CD14-positive monocyte (primary cell): ENCODE results near the gene SYTL3. TPM values are rescaled to one million over a fixed set of nuclear protein-coding genes. Genes with fewer than 3 reads are reported as not detected.

Source experiments
- DNase-seq, 3 donors: peaks; one replicate each; pipeline ENCODE4 v3.0.0-alpha.2; 2011 to 2022
- H2AFZ ChIP-seq: 2 replicates; pipeline ENCODE4 v1.6.0; 2012; ENCODE audit warnings: mild to moderate bottlenecking, low read depth, low read length, inconsistent platforms; ENCODE audit not compliant: insufficient read depth, poor library complexity, severe bottlenecking
- H3K27ac ChIP-seq, 2 donors: 1 replicate in 1 of 2; 2 replicates in 1 of 2; pipeline ENCODE4 v1.5.1; 2012 to 2013; ENCODE audit warnings: low read length in 2 of 2, control low read depth in 1 of 2, inconsistent platforms in 1 of 2, low read depth in 1 of 2, mild to moderate bottlenecking in 1 of 2
- H3K27me3 ChIP-seq, 2 donors: one replicate each; pipeline versions ENCODE4 v1.6.0 to v1.6.1; 2011 to 2013; ENCODE audit warnings: low read length in 2 of 2; ENCODE audit not compliant: control insufficient read depth in 2 of 2, insufficient read depth in 2 of 2
- H3K36me3 ChIP-seq, 2 donors: replicated peaks in 1 of 2; 1 replicate in 1 of 2; 2 replicates in 1 of 2; pipeline versions ENCODE4 v1.5.1 to v1.6.1; 2012 to 2013; ENCODE audit warnings: low read length in 2 of 2, control low read depth in 1 of 2, inconsistent platforms in 1 of 2, mild to moderate bottlenecking in 1 of 2; ENCODE audit not compliant: insufficient read depth in 2 of 2, control insufficient read depth in 1 of 2
- H3K4me1 ChIP-seq, 2 donors: 1 replicate in 1 of 2; 2 replicates in 1 of 2; pipeline versions ENCODE4 v1.5.1 to v1.6.1; 2012 to 2013; ENCODE audit warnings: low read length in 2 of 2, control low read depth in 1 of 2, inconsistent platforms in 1 of 2, mild to moderate bottlenecking in 1 of 2, moderate library complexity in 1 of 2; ENCODE audit not compliant: insufficient read depth in 2 of 2, control insufficient read depth in 1 of 2
- H3K4me2 ChIP-seq: replicated peaks from 2 replicates; pipeline ENCODE3; 2012; ENCODE audit warnings: low read length, moderate library complexity, mild to moderate bottlenecking; ENCODE audit not compliant: poor library complexity, severe bottlenecking; ENCODE audit errors: extremely low read depth
- H3K4me3 ChIP-seq, 3 experiments: fragments of 200-600 bp in 1 of 3; sonication (generic) in 1 of 3; replicated peaks in 1 of 3; 1 replicate in 2 of 3; 2 replicates in 1 of 3; pipeline ENCODE4 v1.5.1; 2011 to 2013; ENCODE audit warnings: low read length in 3 of 3, mild to moderate bottlenecking in 3 of 3, control low read depth in 2 of 3, low read depth in 2 of 3, inconsistent platforms in 1 of 3, moderate library complexity in 1 of 3
- H3K79me2 ChIP-seq: 2 replicates; pipeline ENCODE4 v1.6.0; 2012; ENCODE audit warnings: mild to moderate bottlenecking, control low read depth, inconsistent platforms, low read length, moderate library complexity; ENCODE audit not compliant: insufficient read depth
- H3K9ac ChIP-seq: 2 replicates; pipeline ENCODE4 v1.6.0; 2017; ENCODE audit warnings: low read length, mild to moderate bottlenecking; ENCODE audit not compliant: insufficient read depth, poor library complexity, severe bottlenecking
- H3K9me3 ChIP-seq, 2 donors: replicated peaks in 1 of 2; 1 replicate in 1 of 2; 2 replicates in 1 of 2; pipeline versions ENCODE4 v1.5.1 to v1.6.1; 2012 to 2013; ENCODE audit warnings: low read length in 2 of 2, control low read depth in 1 of 2; ENCODE audit not compliant: control insufficient read depth in 1 of 2, insufficient read depth in 1 of 2
- H4K20me1 ChIP-seq: 2 replicates; pipeline ENCODE4 v1.6.0; 2012; ENCODE audit warnings: mild to moderate bottlenecking, low read length, control low read depth, moderate library complexity; ENCODE audit not compliant: insufficient read depth
- H3K27ac Mint-ChIP-seq, 7 donors: one replicate each; pipeline ENCODE4 v1.8.0; 2020; ENCODE audit warnings: mild to moderate bottlenecking in 7 of 7, mixed read lengths in 7 of 7, moderate library complexity in 6 of 7, inconsistent platforms in 2 of 7
- H3K27me3 Mint-ChIP-seq, 3 donors: one replicate each; pipeline ENCODE4 v1.8.0; 2021 to 2022; ENCODE audit warnings: low read depth in 3 of 3, mild to moderate bottlenecking in 3 of 3, mixed read lengths in 3 of 3, moderate library complexity in 3 of 3, inconsistent platforms in 1 of 3
- H3K36me3 Mint-ChIP-seq, 2 donors: one replicate each; pipeline ENCODE4 v1.8.0; 2020; ENCODE audit warnings: mixed read lengths in 2 of 2, inconsistent platforms in 1 of 2, mild to moderate bottlenecking in 1 of 2
- H3K4me1 Mint-ChIP-seq: one replicate; pipeline ENCODE4 v1.8.0; 2020; ENCODE audit warnings: mild to moderate bottlenecking, mixed read lengths
- H3K4me3 Mint-ChIP-seq, 2 donors: one replicate each; pipeline ENCODE4 v1.8.0; 2020; ENCODE audit warnings: mild to moderate bottlenecking in 2 of 2, mixed read lengths in 2 of 2, moderate library complexity in 1 of 2
- H3K9me3 Mint-ChIP-seq, 7 donors: one replicate each; pipeline ENCODE4 v1.8.0; 2020 to 2022; ENCODE audit warnings: mixed read lengths in 7 of 7, mild to moderate bottlenecking in 6 of 7, moderate library complexity in 6 of 7, inconsistent platforms in 2 of 7
- CTCF ChIP-seq: fragments of 200-600 bp; IDR thresholded peaks from one replicate; pipeline ENCODE4 v1.8.0; 2022; ENCODE audit warnings: antibody characterized with exemption, mild to moderate bottlenecking
- WGBS: methylation state at CpG from one replicate; pipeline ENCODE4 v1.1.5; 2013; ENCODE audit warnings: missing lambda C conversion rate; ENCODE audit not compliant: insufficient coverage; 5-methylcytosine and 5-hydroxymethylcytosine counted together
- intact Hi-C, 2 donors: fragments of 100-400 bp; cut with micrococcal nuclease; formaldehyde crosslinking; loops; one replicate each; pipeline versions ENCODE4 v1.15.0 to v1.15.1; 2023
- polyA plus RNA-seq, 3 donors: library from polyadenylated mRNA; depleted of rRNA in 1 of 3; unstranded in 2 of 3; stranded (reverse) in 1 of 3; fragments of 300-500 nt in 2 of 3; fragments of >200 nt in 1 of 3; fragmentation: Illumina TruSeq in 2 of 3; gene quantifications; 1 replicate in 2 of 3; 2 replicates in 1 of 3; pipeline ENCODE4 v1.2.3, GENCODE V29; 2012 to 2021

Gene SYTL3
- polyA plus RNA-seq, 3 donors, result 14.6 to 18.7 (median 14.8) TPM

GRCh38 chr6:158633127-158633526, 16.7 kb upstream of the SYTL3 start:
- 95% methylated on average over 9 of the region's 11 CpGs for WGBS
- Histone ChIP-seq H3K4me1 (peaks cover 3 to 12% of the 10 kb centered on the region in 2 donors), H2AFZ (no peak overlapping the region), H3K36me3 (peaks cover 66 to 94% of the 10 kb centered on the region in 2 donors), H3K79me2 (peaks cover 19% of the 10 kb centered on the region), H3K4me3 (no peak overlapping the region), H3K27ac (peak overlapping the region in 1 of 2 donors; percentile 67), H3K9ac (no peak overlapping the region), H3K27me3 (no peaks in the 10 kb centered on the region), H3K4me2 (no peak overlapping the region), H4K20me1 (peaks cover 79% of the 10 kb centered on the region), H3K9me3 (no peaks in the 10 kb centered on the region)
- intact Hi-C loops, result loop anchor here in 1 of 2 donors (5.0 kb wide), 1 partner anchor 59 kb away; no protein-coding TSS in a partner anchor
- Mint-ChIP-seq H3K27ac (peak overlapping the region in 5 of 7 donors; percentile 6 to 83 (median 80)), H3K27me3 (peaks cover 0 to 2% (median 2%) of the 10 kb centered on the region in 3 donors), H3K36me3 (peaks cover 65 to 82% of the 10 kb centered on the region in 2 donors), H3K4me3 (no peak overlapping the region), H3K9me3 (no peaks in the 10 kb centered on the region), H3K4me1 (peaks cover 13% of the 10 kb centered on the region)
- no peak for TF ChIP-seq CTCF
- DNase-seq, result no peak

- H3K4me1 Mint-ChIP-seq, result peaks cover 23% of the 10 kb centered on the region
- H3K36me3 ChIP-seq, result peaks cover 64 to 94% of the 10 kb centered on the region in 2 donors
These were observed 15.0 kb upstream of the SYTL3 start for GRCh38 chr6:158634695-158635426.

More at GRCh38 chr6:158634695-158635426, 15.0 kb upstream of the SYTL3 start:
- no peak for DNase-seq
- H3K36me3 Mint-ChIP-seq, result peaks cover 67 to 83% of the 10 kb centered on the region in 2 donors
- H3K9me3 ChIP-seq, result no peaks in the 10 kb centered on the region
- H3K79me2 ChIP-seq, result peaks cover 36% of the 10 kb centered on the region
- H3K27ac Mint-ChIP-seq, result peak overlapping the region in 2 of 7 donors; percentile 37 to 70
- H3K27me3 ChIP-seq, result no peaks in the 10 kb centered on the region
- H3K27me3 Mint-ChIP-seq, result peaks cover 0 to 2% (median 2%) of the 10 kb centered on the region in 3 donors
- peaks cover 83% of the 10 kb centered on the region for H4K20me1 ChIP-seq
- no CpG with 5 or more reads among the region's 6 CpGs for WGBS
- H3K9ac ChIP-seq, result no peak overlapping the region
- intact Hi-C loops, result loop anchor here in 1 of 2 donors (5.0 kb wide), 1 partner anchor 57 kb away; no protein-coding TSS in a partner anchor
- H3K4me3 ChIP-seq, result no peak overlapping the region
- no peak overlapping the region for H3K4me2 ChIP-seq
- no peak overlapping the region for H2AFZ ChIP-seq
- peak overlapping the region in 1 of 2 donors; percentile 30 for H3K27ac ChIP-seq
- H3K9me3 Mint-ChIP-seq, result no peaks in the 10 kb centered on the region
- H3K4me3 Mint-ChIP-seq, result no peak overlapping the region
- peaks cover 3 to 12% of the 10 kb centered on the region in 2 donors for H3K4me1 ChIP-seq
- no peak for TF ChIP-seq CTCF
